GM19397 (cell line): ENCODE data around the gene PDE4A.
"Not testable (repeated sequence)": the region's sequence is repeated elsewhere in the genome, so short reads cannot be mapped to it uniquely, and the experiment has no call there.

Experiments
- ATAC-seq: cut with Tn5 transposase; IDR thresholded peaks from one replicate; pipeline ENCODE4 v1.9.1; 2021; ENCODE audit warnings: mild to moderate bottlenecking, moderate library complexity; ENCODE audit not compliant: unreplicated experiment

The PDE4A gene

DNA sequence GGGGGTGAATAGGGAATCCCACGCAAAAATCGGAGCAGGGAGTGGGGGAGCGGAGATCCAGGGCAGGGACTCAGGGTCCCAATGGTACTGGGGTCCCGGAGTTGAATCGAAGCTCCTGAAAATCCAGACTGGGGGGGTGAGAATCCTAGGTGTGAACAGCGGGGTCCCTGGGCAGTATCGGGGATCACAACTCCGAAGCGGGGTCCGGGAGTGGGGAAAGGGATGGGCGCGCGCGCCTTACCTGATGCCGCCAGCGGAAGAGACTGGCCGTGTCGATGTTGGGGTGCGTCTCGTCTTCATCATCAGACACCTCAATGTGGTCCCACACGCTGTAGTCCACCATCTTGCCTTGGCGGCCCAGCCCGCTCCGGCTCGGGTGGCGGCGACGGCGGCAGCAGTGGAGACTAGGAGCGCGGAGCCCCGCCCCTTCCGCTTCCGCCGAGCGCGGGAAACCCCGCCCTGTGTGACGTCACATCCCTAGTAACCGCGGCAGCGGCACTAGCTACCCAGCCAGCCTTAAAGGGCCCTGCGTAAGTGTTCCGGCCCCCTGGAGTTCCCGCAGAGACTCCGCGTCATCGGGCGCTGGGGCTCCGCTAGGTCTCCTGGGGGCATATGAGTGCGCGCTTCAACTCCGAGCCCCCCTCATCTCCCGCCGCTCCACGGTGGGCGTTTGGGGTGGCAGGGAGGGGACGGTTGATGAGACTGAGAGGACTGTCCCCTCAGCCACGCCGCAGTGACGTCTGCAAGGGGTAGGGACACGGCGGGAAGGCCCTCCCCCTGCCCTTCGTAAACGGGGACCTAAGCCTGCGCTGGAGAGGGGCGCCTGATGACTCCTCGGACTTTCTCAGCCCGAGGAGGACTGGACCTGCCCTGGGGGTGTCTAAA, 17.0 kb upstream of the PDE4A start, which contains the start of gene CDC37:
Gene CDC37, minus strand, starts transcription at position 406 of the 885 bp plus-strand sequence. Its CDS starts 63 bp downstream, at position 343.
- ATAC-seq: peak; percentile 80

DNA sequence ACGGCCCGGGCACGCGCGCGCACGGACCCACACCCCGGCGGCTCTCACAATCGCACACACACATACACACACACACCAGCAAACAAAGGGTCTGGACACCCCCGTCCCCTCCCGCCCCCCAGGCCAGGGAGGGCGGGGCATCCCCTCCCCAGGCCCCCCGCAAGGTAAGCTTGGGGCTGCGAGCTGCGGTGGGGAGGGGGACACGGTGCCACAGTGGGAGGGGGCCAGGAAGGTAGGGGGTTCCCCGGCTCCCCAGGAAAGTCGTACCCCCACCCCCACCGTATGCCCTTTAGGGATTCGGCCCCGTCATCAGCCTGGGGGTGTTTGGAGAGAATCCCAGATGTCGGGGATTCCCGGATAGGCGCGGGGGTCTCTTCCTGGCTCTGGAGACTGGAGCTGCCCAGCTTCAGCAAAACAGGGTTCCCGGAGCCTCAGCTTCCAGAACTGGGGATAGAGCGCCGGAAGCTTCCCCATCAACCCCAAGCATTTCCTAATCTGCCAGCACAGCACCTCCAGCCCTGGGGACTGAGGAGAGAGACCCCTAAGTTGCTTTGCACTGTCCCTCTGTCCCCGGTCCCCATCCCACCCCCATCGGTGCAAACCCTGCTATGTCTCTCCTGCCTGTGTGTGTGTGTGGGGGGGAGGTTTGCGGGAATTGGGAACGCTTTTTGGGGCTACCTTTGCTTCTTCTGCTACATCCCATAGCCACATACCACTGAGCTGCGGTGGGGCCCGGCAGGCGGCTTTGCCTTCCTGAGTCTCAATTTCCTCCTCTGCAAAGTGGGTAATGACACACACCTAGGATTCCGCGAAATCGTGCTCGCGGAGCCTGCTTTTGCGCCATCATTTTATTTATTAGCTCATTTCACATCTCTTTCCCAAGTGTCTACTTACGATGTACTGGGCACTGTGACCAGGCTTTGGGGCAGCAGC, 15.2 kb upstream of the PDE4A start:
- ATAC-seq: no peak

DNA sequence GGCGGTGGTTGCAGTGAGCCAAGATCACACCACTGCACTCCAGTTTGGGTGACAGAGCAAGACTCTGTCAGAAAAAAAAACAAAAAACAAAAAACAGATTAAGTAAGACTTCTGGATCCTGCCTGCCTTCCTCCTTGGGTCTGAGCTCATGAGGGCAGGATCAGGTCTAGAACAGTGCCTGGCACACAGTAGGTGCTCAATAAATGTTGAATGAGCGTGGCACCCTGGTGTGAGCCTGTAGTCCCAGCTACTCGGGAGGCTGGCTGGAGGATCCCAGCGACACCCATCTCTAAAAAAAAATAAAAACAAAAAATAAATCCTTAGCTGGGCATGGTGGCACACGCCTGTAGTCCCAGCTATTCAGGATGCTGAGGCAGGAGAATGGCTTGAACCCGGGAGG, 14.1 kb upstream of the PDE4A start:
- ATAC-seq: no peak

DNA sequence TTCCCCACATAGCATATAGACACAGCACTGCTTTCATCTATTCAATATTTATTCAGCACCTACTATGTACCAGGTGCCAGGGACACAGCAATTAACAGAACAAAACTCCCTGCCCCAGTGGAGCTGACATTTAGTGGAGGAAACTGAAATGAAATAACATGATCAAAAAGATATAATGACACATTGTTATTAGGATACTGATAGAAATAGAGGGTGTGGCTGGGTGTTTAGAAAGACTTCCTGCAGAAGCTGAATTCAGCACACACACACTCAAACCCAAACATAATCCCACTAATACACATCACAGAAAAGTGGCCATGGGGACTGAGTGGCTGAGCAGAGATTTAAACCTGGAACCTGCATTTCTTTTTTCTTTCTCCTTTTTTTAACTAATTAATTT, 13.2 kb upstream of the PDE4A start:
- no peak for ATAC-seq

DNA sequence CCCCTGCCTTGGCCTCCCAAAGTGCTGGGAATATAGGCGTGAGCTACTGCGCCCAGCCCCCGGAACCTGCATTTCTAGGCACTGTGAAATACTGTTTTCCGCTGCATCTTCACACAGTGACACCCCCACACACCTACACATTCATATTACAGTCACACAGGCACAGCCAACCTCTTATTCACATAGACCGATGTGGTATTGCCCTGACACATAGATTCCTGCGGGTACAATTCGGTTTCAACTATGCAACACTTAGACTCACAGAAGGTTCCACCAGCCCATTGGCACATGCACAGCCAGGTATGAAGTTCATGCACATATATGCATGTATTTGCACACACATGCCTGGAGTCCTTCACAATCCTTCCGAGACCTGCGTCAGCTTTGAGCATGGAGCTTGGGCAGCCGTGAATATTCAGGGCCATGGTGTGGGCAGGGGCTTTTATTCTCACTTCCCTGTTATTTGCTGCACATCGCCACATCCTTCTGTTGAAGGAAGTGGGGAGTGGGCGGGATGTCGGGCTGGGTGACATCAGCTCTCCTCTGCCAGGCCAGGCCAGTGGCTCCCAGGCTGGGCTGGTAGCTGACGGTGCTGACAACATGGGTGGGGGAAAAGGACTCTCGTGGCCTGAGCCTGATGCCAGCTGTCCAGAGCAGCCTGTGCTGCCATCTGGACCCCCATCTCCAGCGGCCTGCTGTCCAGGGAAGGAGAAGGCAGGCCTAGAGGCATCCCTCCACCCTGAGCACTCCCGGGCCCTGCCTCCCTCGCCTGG, 11.6 kb upstream of the PDE4A start:
- no peak for ATAC-seq

DNA sequence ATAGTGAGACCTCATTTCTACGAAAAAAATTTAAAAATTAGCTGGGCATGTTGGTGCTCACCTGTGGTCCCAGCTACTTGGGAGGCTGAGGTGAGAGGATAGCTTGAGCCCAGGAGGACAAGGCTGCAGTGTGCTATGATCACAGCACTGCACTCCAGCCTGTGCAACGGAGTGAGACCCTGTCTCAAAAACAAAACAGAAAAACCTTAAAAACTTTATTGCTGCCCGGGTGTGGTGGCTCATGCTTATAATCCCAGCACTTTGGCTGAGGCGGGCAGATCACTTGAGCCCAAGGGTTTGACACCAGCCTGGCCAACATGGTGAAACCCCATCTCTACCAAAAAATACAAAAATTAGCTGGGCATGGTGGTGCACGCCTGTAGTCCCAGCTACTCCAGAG, 9.1 kb upstream of the PDE4A start:
- ATAC-seq: not testable (repeated sequence)

DNA sequence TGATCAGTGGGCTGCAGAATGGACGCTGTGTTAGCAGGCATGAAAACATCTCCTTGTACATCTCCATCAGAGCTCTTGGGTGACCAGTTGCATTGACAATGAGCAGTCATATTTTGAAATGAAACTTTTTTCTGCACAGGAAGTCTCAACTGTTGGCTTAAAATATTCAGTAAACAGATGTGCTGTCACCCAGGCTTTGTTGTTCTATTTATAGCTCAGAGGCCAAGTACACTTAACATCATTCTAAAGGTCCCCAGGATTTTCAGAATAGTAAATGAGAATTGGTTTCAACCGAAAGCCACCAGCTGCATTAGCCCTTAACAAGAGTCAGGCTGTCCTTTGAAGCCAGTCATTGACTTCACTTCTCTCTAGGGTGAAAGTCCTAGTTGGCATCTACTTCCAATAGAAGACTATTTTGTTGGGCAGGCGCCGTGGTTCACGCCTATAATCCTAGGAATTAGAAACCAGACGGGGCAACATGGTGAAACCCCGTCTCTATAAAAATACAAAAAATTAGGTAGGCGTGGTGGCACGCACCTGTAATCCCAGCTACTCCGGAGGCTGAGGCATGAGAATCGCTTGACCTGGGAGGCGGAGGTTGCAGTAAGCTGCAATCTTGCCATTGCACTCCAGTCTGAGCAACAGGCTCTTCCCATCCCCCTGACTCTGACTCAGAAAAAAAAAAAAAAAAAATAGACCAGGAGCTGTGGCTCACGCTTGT, 7.9 kb upstream of the PDE4A start:
- ATAC-seq: no peak

DNA sequence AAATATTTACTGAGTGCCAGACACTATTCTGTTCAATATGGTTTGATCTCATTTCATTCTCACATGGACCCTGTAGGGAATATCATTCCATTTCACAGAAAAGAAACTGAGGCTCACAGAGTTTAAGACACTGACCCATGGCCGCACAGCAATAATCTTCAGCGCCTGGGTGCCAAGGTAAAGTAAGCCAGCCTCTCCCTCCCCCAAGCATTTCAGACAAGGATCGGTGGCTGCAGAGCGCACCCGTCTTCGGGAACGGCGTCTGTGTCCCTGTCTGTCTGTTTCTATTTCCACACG, 4.3 kb upstream of the PDE4A start:
- ATAC-seq: no peak

DNA sequence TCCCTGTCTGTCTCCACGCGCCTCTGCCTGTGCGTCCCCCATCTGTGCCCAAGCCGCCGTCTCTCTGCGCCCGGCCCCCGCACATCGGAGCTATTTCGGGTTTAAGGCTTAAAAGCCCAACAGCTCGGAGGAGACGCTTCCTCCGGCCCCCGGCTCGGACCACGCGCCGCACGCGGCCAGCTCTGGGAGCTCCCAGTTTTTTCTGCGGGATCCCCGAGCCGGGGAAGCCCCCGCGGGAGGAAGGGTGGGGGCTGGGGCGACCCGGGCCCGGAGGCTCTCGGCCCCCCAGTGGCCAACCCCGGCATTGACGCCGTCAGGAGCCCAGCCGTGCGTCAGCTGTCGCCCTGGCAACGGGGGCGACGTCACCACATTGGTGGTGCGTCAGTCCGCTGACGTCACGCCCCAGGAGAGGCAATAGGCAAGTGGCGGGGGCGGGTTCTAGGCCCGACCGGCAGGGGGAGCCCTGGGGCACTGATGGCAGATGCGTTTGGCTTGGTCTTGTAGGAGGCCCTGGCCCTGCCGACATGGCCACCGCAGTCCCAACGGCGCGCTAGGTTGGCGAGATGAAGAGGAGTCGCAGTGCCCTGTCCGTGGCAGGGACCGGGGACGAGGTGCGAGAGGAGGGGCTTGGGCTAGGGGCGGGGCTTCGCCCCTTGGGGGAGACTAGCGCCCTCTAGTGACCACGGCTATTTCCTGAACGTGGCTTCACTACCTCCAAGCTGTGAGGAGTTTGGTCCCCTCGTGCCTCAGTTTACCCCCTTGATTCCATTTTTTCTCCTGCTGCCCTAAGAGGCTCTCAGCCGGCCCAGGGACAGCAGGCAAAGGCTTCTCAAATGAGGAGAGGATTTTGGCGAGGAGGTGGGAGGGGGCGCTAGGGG, 3.7 kb upstream of the PDE4A start:
- peak; percentile 59 for ATAC-seq

DNA sequence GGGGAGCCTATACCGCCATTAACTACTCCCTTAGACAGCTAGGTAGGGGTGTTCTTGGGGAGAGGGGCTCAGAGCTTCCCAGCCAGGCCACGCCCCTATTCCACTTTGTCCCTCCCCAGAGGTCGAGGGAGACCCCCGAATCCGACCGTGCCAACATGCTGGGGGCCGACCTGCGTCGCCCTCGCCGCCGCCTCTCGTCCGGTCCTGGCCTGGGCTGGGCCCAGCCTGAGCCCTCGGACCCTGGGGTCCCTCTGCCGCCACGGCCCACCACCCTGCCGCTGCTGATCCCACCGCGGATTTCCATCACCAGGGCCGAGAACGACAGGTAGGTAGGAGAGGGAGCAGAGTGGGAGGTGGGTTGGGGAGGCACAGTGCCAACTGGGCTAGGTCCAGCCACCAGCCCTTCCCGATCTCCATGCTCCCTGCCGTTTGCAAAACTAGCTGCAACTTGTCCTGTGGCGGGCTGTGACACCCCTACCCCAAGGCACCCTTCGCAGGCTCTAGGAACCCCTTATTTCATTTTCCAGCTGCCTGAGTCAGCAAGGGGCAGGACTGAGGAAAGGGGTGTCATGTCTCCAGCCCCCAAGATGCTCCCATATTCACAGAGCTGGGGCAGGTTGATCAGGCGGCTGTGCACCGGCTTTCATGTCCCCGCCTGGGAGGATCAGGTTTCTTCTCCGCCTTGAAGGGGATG, 2.6 kb upstream of the PDE4A start:
- ATAC-seq: no peak

DNA sequence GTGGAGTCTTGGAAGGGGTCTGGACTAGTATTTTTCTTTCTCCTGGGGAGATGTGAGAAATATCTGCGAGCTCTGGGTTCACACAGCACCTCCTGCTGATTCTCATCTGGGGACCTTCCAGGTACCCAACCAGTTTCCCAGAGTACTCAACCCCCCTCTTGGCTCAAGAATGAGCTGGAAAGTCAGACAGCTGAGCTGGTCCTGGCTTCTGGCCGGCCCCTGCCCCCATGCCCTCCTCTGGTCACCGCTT, 2.2 kb upstream of the PDE4A start:
- no peak for ATAC-seq

DNA sequence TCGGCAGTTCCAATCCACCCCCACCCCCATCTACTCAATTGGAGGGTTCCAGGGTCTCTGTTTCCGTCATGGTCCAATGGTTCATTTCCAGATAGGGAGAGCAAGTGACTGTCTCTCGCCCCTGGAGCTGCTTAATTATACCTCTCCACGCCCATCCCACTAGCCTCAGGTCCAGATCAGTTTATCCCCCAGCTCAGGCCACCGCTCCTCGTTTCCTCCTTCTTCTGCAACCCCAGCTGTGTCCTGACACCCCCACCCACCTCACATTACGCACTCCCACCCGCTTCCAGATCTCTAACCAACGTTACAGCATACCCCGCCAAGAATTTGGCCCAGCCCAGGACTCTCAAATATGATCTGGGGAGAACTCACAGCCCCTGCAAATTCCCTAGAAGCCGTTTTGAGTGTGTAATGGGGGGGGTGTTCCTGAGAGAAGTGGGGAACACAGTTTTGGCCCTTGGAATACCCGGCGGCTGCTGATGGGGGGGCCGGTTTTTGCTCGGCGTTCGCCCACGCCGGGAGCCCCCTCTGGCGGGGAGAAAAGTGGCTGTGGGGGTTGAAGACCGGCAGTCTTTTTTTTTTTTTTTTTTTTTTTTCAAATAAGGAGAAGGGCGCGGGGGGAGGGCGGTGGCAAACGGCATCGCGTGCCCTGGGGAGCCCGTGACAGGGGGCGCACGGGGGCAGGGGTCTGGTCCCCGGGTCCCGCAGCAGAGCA, 1.7 kb upstream of the PDE4A start:
- ATAC-seq: no peak

DNA sequence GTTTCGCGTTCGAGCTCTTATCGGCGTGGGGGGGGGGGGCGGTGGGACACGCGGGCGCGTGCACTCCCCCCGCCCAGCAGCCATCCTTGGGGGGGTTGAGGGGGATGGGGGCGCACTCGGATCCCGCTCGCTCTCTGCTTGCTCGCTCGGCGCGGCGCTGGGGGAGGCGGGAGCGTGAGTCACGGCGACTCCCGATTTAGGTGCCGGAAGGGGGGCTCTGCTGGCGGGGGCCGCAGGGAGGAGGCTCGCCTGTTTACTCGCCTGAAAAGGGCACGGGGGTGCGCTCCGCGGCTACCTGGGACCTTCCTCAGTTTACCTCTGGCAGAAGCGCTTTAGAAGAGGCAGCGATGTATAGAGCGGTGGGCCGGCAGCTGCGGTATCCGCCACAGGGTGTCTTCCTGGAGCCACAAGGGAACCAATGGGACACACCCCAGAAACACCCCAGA, 1.1 kb upstream of the PDE4A start:
- no peak for ATAC-seq

DNA sequence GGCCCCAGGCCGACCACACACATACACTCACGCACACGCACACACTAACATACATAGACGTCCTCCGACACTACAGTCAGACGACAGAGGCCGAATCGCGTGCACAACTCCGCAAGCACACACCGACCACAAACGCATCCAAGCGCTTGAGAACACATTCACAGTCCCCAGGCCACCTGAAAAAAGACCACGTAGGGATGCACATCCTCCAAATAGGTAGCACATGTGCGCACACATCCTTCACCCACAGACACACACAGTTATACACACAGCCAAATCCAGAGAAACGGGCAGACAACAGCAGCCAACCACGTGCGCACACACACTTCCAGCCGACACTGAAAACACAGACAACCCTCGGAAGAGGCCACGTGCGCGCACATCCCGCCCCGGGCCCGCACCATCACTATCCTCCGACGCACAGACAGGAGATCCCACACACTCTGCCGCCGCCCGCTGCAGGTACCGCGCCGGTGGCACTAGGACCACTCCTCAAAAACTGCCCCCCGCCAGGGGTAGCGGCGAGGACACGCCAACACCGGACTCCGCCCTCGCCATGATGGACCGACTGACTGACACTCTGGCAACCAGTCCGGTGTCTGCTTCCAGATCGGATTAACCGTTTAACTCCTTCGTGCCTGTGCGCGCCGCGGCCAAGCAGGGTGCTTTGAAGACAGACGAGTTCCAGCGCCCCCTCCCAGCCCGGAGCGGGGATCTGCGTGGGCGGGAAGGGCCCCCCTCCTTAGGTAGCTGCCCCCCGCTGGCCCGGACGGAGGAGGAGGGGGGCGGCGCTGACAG, 493 bp upstream of the PDE4A start:
- ATAC-seq: no peak

DNA sequence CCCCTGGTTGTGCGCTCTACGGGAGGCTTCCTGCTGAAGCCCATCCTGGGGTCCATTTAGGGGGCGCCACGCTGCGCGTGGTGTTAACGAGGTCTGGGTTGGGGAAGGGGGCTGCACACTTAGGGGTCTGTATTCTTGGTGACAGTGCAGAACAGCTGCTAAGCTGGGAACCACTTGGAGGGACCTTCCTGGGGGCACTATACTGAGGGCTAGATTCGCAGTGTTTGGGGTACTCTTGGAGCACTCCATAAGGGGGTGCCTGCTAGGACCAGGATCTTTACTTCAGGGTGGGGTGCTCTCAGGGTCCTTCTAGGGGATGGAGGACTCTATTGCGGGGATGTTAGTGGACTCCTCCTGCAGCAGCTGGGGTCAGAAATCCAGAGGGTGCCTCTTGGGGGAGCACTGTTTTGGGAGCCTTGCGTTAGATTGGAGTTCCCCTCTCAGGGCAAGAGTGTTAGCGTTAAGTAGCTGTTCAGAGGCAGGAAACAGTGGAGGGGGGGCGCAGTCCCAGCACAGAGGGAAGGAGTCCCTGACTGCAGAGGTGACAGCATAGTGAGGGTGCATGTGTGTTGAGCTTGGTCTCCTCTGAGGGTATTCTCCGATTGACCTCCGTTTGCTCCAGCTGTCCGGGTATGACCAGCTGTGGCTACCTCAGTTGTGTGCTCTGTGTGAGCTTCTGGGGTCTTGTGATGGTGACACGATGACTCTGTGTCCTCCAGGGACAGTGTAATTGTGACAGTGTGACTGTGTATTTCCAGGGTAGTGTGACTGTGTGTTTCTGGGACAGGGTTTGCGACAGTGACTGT, 1.1 kb downstream of the PDE4A start:
- ATAC-seq: no peak

DNA sequence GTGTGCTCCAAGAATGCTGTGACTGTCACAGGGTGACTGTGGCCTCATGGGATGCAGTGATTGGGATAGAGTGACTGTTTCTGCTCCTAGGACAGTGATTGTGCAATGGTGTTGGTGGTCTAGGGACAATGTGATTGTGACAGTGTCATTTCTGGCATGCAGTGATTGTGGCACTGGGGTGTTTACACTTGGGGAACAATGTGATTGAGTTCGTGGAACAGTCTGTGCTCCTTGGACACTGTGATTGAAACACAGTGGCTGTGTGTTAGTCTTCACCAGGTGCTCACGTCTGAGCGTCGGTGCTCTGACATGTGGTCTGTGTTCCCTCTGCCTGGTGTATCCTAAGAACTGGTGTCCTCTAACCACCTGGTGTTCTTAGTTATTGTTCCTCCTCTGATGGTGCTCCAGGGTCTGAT, 1.7 kb downstream of the PDE4A start:
- ATAC-seq: no peak

DNA sequence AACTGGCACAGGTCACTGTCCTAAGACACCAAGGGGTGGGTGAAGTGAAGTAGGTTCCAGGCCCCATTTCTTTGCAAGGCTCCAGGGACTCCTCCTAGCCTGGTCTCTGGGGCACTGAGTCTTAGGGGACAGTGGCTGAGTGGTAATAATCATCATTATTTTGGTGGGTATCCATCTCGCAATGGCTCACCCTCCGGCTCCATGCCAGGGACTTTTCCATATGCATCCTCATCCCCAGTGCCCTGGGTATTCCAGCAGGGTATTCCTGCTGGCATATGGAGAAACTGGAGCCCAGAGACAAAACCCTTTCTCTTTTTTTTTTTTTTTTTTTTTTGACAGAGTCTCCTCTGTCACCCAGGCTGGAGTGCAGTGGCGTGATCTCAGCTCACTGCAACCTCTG, 2.5 kb downstream of the PDE4A start:
- ATAC-seq: no peak
